ENCODE measurements around the gene CEP44. TPM values are rescaled to one million over a fixed set of nuclear protein-coding genes. Genes with fewer than 3 reads are reported as not detected.
"Not testable (repeated sequence)": the region's sequence is repeated elsewhere in the genome, so short reads cannot be mapped to it uniquely, and the experiment has no call there.

CEP44 gene
- total RNA-seq, 8 experiments from 2014 or later: 7.4 to 20.8 (median 17.9) TPM

DNA sequence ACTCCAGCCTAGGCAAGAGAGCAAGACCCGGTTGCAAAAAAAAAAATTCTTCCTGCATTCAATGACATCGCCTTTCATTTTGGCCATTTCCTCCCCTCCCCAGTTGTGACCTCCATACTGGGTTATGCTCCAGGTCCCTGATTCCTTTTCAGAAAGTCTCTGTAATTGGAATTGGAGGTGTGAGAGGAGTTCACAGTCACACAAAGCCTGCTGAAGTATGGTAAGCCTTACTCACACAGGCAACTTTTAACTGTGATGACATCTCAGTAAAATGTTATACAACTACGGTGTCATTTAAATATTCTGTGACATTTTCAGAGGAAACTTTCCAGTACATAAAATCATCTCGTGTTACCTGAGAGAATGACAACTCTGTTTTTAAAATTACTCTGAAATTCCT is 73.6 kb downstream of the CEP44 start:
- no peak for ATAC-seq (replicated peaks in 6 of 8)
- no peak overlapping the region for H3K27ac ChIP-seq
- H3K4me3 ChIP-seq: no peak overlapping the region
- WGBS, 10 experiments: 56 to 100% (median 85%) methylated on average over 1 to 4 of the region's 4 CpGs; no CpG with 5 or more reads in 1 of the 10 experiments
- no peaks in the 10 kb centered on the region for H3K4me1 ChIP-seq (replicated peaks in 1 of 2)
- in situ Hi-C loops (cut with MboI; ENCODE audit: low pct_unique_long_range_greater_than_20kb in 2 of 9, low sequenced_read_pairs in 9 of 9, unreplicated experiment in 9 of 9): loop anchor here in 4 of 9 experiments (25.0 kb wide), 4 partner anchors 255 to 1180 kb away; no protein-coding TSS in a partner anchor

- 38 to 80% methylated on average over 1 of the region's 1 CpG; no CpG with 5 or more reads in 8 of the 10 experiments for WGBS, 10 experiments
- Histone ChIP-seq H3K4me3 (no peak overlapping the region), H3K4me1 (replicated peaks in 1 of 2) (no peaks in the 10 kb centered on the region), H3K27ac (no peak overlapping the region)
- in situ Hi-C loops (cut with MboI; ENCODE audit: low pct_unique_long_range_greater_than_20kb in 2 of 9, low sequenced_read_pairs in 9 of 9, unreplicated experiment in 9 of 9): loop anchor here in 4 of 9 experiments (25.0 kb wide), 4 partner anchors 254 to 1179 kb away; no protein-coding TSS in a partner anchor
- no peak for ATAC-seq (replicated peaks in 6 of 8)
Observed at GRCh38 chr4:174358410-174358809, 74.7 kb downstream of the CEP44 start.

- Histone ChIP-seq H3K27ac (no peak overlapping the region), H3K4me1 (replicated peaks in 1 of 2) (no peaks in the 10 kb centered on the region), H3K4me3 (no peak overlapping the region)
- WGBS, 10 experiments: 0 to 78% (median 60%) methylated on average over 1 of the region's 1 CpG; no CpG with 5 or more reads in 3 of the 10 experiments
- in situ Hi-C loops (cut with MboI; ENCODE audit: low pct_unique_long_range_greater_than_20kb in 2 of 9, low sequenced_read_pairs in 9 of 9, unreplicated experiment in 9 of 9): loop anchor here in 4 of 9 experiments (25.0 kb wide), 4 partner anchors 253 to 1178 kb away; no protein-coding TSS in a partner anchor
- ATAC-seq (replicated peaks in 6 of 8): peak in 6 of 8 experiments; percentile 49 to 92 (median 84)
Observed at GRCh38 chr4:174358829-174359228, 75.1 kb downstream of the CEP44 start.

DNA sequence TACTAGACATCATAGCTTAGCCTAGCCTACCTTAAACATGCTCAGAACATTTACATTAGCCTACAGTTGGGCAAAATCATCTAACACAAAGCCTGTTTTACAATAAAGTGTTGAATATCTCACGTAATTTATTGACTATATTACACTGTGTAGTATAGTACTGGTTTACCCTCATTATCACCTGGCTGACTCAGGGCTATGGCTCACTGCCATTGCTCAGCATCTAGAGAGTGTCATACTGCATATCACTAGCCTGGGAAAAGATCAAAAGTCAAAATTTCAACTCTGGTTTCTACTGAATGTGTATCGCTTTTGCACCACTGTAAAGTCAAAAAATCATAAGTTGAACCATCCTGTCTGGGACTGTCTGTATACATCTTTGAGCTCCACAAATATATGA is 78.6 kb downstream of the CEP44 start:
- H3K4me1 ChIP-seq (replicated peaks in 1 of 2): no peaks in the 10 kb centered on the region
- H3K4me3 ChIP-seq: no peak overlapping the region
- WGBS, 10 experiments: 40 to 100% (median 93%) methylated on average over 1 to 2 of the region's 2 CpGs; no CpG with 5 or more reads in 5 of the 10 experiments
- in situ Hi-C loops (cut with MboI; ENCODE audit: low pct_unique_long_range_greater_than_20kb in 2 of 9, low sequenced_read_pairs in 9 of 9, unreplicated experiment in 9 of 9): loop anchor here in 4 of 9 experiments (10.0 to 25.0 kb wide), 5 partner anchors 250 to 1175 kb away; no protein-coding TSS in a partner anchor
- no peak for ATAC-seq (replicated peaks in 6 of 8)
- no peak overlapping the region for H3K27ac ChIP-seq

- H3K4me3 ChIP-seq; ATAC-seq (replicated peaks in 6 of 8); H3K4me1 ChIP-seq (replicated peaks in 1 of 2); H3K27ac ChIP-seq: not testable (repeated sequence)
- WGBS, 10 experiments: 20 to 80% (median 60%) methylated on average over 1 of the region's 1 CpG; no CpG with 5 or more reads in 3 of the 10 experiments
- in situ Hi-C loops (cut with MboI; ENCODE audit: low pct_unique_long_range_greater_than_20kb in 2 of 9, low sequenced_read_pairs in 9 of 9, unreplicated experiment in 9 of 9): loop anchor here in 4 of 9 experiments (10.0 to 25.0 kb wide), 5 partner anchors 249 to 1174 kb away; no protein-coding TSS in a partner anchor
Observed at GRCh38 chr4:174363782-174364181, 80.1 kb downstream of the CEP44 start.

DNA sequence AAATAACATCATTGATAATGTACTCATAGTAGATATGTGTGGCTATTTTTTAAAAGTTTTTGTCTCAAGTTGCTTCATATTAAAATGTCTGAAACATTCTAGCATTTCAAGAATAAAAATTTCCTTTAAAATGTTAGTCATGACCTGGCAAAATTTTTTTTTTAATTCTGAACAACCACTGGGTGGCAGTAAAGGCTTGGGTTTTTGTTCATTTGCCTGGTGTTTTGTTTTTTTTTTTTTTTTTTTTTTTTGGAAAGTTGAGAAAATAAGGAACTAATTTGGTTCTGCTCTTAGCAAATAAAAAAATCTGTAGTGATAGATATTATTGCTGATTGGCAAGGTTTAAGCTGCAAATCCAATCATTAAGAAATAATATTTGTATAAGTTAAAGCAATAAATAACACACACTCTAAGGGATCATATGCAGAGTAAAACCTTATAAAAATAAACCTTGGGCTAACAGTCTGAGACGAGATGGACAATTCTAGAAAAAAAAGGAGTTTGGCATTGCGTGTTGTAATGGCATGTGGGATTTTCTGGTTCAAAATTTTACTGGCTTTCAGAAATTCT is 81.4 kb downstream of the CEP44 start:
- in situ Hi-C loops (cut with MboI; ENCODE audit: low pct_unique_long_range_greater_than_20kb in 2 of 9, low sequenced_read_pairs in 9 of 9, unreplicated experiment in 9 of 9): loop anchor here in 4 of 9 experiments (10.0 to 25.0 kb wide), 5 partner anchors 247 to 1172 kb away; no protein-coding TSS in a partner anchor
- no peaks in the 10 kb centered on the region for H3K4me1 ChIP-seq (replicated peaks in 1 of 2)
- no peak for ATAC-seq (replicated peaks in 6 of 8)

GRCh38 chr4:174369985-174370384 is 86.3 kb downstream of the CEP44 start:
- in situ Hi-C loops (cut with MboI; ENCODE audit: low pct_unique_long_range_greater_than_20kb in 2 of 9, low sequenced_read_pairs in 9 of 9, unreplicated experiment in 9 of 9): loop anchor here in 4 of 9 experiments (10.0 to 25.0 kb wide), 5 partner anchors 242 to 1167 kb away; no protein-coding TSS in a partner anchor
- Histone ChIP-seq H3K4me1 (replicated peaks in 1 of 2) (no peaks in the 10 kb centered on the region), H3K27ac (no peak overlapping the region), H3K4me3 (no peak overlapping the region)
- WGBS, 10 experiments: 0 to 100% (median 71%) methylated on average over 1 to 2 of the region's 2 CpGs
- ATAC-seq (replicated peaks in 6 of 8): no peak

More for the DNA sequence above, 81.4 kb downstream of the CEP44 start:
- H3K4me3 ChIP-seq: no peak overlapping the region
- 0 to 49% (median 16%) methylated on average over 1 to 2 of the region's 2 CpGs; no CpG with 5 or more reads in 1 of the 10 experiments for WGBS, 10 experiments
- no peak overlapping the region for H3K27ac ChIP-seq

- Histone ChIP-seq H3K4me3 (no peak overlapping the region), H3K4me1 (replicated peaks in 1 of 2) (no peaks in the 10 kb centered on the region), H3K27ac (no peak overlapping the region)
- no peak for ATAC-seq (replicated peaks in 6 of 8)
- 20 to 100% (median 63%) methylated on average over 1 of the region's 1 CpG; no CpG with 5 or more reads in 5 of the 10 experiments for WGBS, 10 experiments
- in situ Hi-C loops (cut with MboI; ENCODE audit: low pct_unique_long_range_greater_than_20kb in 2 of 9, low sequenced_read_pairs in 9 of 9, unreplicated experiment in 9 of 9): loop anchor here in 4 of 9 experiments (25.0 kb wide), 4 partner anchors 238 to 1163 kb away; no protein-coding TSS in a partner anchor
Observed at GRCh38 chr4:174373821-174374220, 90.1 kb downstream of the CEP44 start.

DNA sequence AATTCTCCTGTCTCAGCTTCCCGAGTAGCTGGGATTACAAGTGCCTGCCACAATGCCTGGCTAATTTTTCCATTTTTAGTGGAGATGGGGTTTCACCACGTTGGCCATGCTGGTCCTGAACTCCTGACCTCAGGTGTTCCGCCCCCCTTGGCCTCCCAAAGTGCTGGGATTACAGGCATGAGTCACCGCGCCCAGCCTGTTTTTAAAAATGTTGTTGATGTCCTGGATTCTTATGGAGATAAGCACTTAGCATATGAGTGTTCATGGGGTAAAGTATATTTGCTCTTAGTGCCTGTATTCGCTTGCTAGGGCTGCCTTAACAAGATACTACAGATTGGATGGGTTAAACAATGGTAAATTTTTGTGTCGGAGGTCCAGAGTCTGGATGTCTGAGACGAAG is 91.7 kb downstream of the CEP44 start:
- ATAC-seq (replicated peaks in 6 of 8): peak in 1 of 8 experiments; percentile 81
- in situ Hi-C loops (cut with MboI; ENCODE audit: low pct_unique_long_range_greater_than_20kb in 2 of 9, low sequenced_read_pairs in 9 of 9, unreplicated experiment in 9 of 9): loop anchor here in 1 of 9 experiments (25.0 kb wide), 1 partner anchor 1162 kb away; no protein-coding TSS in a partner anchor

DNA sequence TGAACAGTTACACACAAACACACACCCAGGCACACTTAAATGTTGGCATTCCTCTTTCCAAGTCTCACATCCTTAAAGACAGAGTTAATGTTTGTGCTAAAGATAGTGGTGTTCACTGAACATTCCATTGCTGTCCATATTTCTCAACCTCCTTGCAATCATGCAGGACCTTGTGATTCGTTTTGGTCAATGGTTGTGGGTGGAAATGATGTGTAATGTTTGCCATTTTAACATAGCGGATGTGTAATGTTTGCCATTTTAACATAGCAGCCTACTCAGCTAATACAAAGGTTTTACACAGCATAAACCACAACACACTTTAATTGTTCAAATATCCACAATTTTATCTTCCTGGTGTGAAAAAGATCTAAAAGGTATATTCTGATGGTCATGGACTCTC is 93.9 kb downstream of the CEP44 start:
- Histone ChIP-seq H3K4me1 (replicated peaks in 1 of 2) (no peaks in the 10 kb centered on the region), H3K4me3 (no peak overlapping the region), H3K27ac (no peak overlapping the region)
- 17 to 90% (median 52%) methylated on average over 1 to 2 of the region's 2 CpGs; no CpG with 5 or more reads in 5 of the 10 experiments for WGBS, 10 experiments
- in situ Hi-C loops (cut with MboI; ENCODE audit: low pct_unique_long_range_greater_than_20kb in 2 of 9, low sequenced_read_pairs in 9 of 9, unreplicated experiment in 9 of 9): loop anchor here in 1 of 9 experiments (25.0 kb wide), 1 partner anchor 1160 kb away; no protein-coding TSS in a partner anchor
- peak in 2 of 8 experiments; percentile 19 to 48 for ATAC-seq (replicated peaks in 6 of 8)

More for the DNA sequence above, 91.7 kb downstream of the CEP44 start:
- no peak overlapping the region for H3K4me3 ChIP-seq
- no peak overlapping the region for H3K27ac ChIP-seq
- 64 to 100% (median 69%) methylated on average over 1 to 6 of the region's 8 CpGs; no CpG with 5 or more reads in 3 of the 10 experiments for WGBS, 10 experiments
- H3K4me1 ChIP-seq (replicated peaks in 1 of 2): no peaks in the 10 kb centered on the region

GRCh38 chr4:174378951-174379350 is 95.2 kb downstream of the CEP44 start:
- ATAC-seq (replicated peaks in 6 of 8): no peak
- WGBS, 10 experiments: 88 to 100% (median 94%) methylated on average over 1 to 2 of the region's 2 CpGs
- in situ Hi-C loops (cut with MboI; ENCODE audit: low pct_unique_long_range_greater_than_20kb in 2 of 9, low sequenced_read_pairs in 9 of 9, unreplicated experiment in 9 of 9): loop anchor here in 1 of 9 experiments (25.0 kb wide), 1 partner anchor 1158 kb away; no protein-coding TSS in a partner anchor
- Histone ChIP-seq H3K4me3 (no peak overlapping the region), H3K4me1 (replicated peaks in 1 of 2) (no peaks in the 10 kb centered on the region), H3K27ac (no peak overlapping the region)

DNA sequence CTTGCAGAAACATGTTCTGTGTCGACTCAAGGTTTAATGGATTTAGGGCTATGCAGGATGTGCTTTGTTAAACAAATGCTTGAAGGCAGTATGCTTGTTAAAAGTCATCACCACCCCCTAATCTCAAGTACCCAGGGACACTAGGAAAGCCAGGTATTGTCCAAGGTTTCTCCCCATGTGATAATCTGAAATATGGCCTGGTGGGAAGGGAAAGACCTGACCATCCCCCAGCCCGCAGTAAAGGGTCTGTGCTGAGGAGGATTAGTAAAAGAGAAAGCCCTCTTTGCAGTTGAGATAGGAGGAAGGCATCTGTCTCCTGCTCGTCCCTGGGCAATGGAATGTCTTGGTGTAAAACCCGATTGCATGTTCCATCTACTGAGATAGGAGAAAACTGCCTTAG is 96.5 kb downstream of the CEP44 start:
- H3K4me3 ChIP-seq; H3K27ac ChIP-seq; H3K4me1 ChIP-seq (replicated peaks in 1 of 2); ATAC-seq (replicated peaks in 6 of 8): not testable (repeated sequence)
- WGBS, 10 experiments: 18 to 87% (median 48%) methylated on average over 1 to 4 of the region's 4 CpGs; no CpG with 5 or more reads in 4 of the 10 experiments
- in situ Hi-C loops (cut with MboI; ENCODE audit: low pct_unique_long_range_greater_than_20kb in 2 of 9, low sequenced_read_pairs in 9 of 9, unreplicated experiment in 9 of 9): loop anchor here in 1 of 9 experiments (25.0 kb wide), 1 partner anchor 1157 kb away; no protein-coding TSS in a partner anchor

All from motor neuron (in vitro differentiated cells).